Keratinocyte (primary cell): ENCODE data around the gene GPR183.

ENCODE experiments used
- EZH2 ChIP-seq: IDR thresholded peaks from one replicate; pipeline ENCODE4 v1.6.1; 2012; ENCODE audit warnings: inconsistent platforms, mild to moderate bottlenecking, low read length, moderate library complexity
- TF ChIP-seq, protein P1 (sequence below), 3 experiments: IDR thresholded peaks in 1 of 3; conservative IDR thresholded peaks in 1 of 3; optimal IDR thresholded peaks in 1 of 3; 2 replicates in 2 of 3; 3 replicates in 1 of 3; pipeline versions ENCODE3 to v1.5.1; 2011; ENCODE audit warnings: low read length in 3 of 3, mild to moderate bottlenecking in 3 of 3, moderate library complexity in 2 of 3, control low read depth in 1 of 3, inconsistent platforms in 1 of 3; ENCODE audit not compliant: insufficient read depth in 2 of 3; ENCODE audit errors: extremely low read depth in 1 of 3

- TF ChIP-seq, protein P1, sequence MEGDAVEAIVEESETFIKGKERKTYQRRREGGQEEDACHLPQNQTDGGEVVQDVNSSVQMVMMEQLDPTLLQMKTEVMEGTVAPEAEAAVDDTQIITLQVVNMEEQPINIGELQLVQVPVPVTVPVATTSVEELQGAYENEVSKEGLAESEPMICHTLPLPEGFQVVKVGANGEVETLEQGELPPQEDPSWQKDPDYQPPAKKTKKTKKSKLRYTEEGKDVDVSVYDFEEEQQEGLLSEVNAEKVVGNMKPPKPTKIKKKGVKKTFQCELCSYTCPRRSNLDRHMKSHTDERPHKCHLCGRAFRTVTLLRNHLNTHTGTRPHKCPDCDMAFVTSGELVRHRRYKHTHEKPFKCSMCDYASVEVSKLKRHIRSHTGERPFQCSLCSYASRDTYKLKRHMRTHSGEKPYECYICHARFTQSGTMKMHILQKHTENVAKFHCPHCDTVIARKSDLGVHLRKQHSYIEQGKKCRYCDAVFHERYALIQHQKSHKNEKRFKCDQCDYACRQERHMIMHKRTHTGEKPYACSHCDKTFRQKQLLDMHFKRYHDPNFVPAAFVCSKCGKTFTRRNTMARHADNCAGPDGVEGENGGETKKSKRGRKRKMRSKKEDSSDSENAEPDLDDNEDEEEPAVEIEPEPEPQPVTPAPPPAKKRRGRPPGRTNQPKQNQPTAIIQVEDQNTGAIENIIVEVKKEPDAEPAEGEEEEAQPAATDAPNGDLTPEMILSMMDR (optimal IDR thresholded peaks at IDR 0.05 in 1 of 3, IDR thresholded peaks at IDR 0.05 in 1 of 3, conservative IDR thresholded peaks at IDR 0.05 in 1 of 3; ENCODE audit: extremely low read depth in 1 of 3, insufficient read depth in 2 of 3, low read length in 3 of 3): no peak
- TF ChIP-seq EZH2: no peak
Observed at GRCh38 chr13:99321709-99322108, 14.5 kb upstream of the GPR183 start.
